GM12875 (cell line): ENCODE measurements around the gene LBHD2.

Experiments used
- H3K4me3 ChIP-seq: one replicate; pipeline ENCODE4 v1.5.1; 2011; ENCODE audit warnings: low read depth, low read length, control low read depth
- TF ChIP-seq, protein P1 (sequence below): IDR thresholded peaks from 2 replicates; pipeline ENCODE4 v1.5.1; 2011; ENCODE audit warnings: low read depth, mild to moderate bottlenecking, control low read depth, inconsistent platforms, low read length, moderate library complexity, borderline replicate concordance; ENCODE audit not compliant: insufficient read depth

Gene LBHD2

DNA sequence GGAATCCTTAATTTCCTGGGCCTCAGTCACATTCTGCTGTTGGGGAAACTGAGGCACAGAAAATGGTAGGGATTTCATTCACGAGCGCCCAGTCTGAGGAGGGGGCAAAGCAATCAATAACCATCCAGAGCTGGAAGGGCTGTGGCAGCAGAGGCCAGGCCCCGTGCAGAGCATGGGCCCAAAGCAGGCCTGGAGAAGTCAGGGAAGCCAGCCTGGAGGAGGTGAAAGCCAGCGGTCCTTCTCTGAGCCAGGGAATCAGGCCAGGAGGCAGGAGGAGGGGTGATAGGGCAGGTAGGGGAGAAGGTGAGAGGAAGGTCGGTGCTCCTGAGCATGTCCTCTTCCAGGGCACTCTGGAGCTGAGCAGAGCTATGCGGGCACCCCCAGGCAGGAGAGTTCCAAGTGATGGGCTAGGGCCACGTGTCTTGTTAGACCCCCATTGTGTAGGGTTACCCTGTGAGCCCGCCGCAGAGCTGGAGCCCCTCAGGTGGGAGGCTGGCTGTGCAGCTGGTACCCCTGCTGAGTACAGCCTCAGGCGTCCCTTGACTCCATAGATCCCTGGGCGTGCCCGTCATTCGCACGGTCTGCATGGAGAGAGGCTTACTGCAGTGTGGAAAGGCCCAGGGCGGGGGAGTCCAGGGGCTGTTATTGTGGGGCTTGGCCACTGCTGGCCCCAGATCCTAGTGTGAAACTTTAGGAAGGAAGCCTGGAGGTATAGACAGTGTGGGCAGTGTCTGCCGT is 44.0 kb downstream of the LBHD2 start:
- H3K4me3 ChIP-seq, result no peak overlapping the region
- TF ChIP-seq, protein P1, sequence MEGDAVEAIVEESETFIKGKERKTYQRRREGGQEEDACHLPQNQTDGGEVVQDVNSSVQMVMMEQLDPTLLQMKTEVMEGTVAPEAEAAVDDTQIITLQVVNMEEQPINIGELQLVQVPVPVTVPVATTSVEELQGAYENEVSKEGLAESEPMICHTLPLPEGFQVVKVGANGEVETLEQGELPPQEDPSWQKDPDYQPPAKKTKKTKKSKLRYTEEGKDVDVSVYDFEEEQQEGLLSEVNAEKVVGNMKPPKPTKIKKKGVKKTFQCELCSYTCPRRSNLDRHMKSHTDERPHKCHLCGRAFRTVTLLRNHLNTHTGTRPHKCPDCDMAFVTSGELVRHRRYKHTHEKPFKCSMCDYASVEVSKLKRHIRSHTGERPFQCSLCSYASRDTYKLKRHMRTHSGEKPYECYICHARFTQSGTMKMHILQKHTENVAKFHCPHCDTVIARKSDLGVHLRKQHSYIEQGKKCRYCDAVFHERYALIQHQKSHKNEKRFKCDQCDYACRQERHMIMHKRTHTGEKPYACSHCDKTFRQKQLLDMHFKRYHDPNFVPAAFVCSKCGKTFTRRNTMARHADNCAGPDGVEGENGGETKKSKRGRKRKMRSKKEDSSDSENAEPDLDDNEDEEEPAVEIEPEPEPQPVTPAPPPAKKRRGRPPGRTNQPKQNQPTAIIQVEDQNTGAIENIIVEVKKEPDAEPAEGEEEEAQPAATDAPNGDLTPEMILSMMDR, result no peak

DNA sequence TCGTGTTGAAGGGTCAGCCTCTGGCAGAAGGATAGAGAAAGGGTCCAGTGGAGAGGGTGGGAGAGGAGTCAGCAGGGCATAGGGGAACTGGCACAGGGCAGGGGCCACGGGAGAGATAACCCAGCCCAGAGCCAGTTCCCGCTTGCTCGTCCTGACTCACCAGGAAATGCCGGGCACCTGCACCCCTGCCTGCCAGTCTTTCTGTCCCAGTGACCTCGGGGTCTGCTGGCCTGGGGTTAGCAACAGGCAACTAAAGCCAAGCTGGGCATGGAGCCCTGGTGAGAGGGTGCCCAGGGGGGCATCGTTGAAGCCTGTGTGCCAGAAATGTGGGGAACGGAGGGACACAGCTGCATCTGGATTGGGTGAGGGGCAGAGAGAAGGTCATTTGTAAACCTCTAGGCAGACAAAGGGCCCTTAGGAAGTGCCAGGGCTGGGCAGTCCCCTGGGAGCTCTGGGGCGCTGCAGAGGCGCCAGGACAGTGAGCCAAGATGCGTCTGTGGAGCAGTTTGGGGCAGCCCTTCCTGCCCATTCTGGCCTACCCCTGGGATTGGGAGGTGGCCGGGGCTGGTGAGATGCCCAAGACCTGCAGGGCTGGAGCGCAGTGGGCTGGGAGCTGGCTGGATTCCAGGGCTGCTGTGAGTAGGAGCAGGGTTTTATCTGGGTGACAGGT is 44.8 kb downstream of the LBHD2 start:
- H3K4me3 ChIP-seq, result no peak overlapping the region
- TF ChIP-seq, protein P1, result no peak

DNA sequence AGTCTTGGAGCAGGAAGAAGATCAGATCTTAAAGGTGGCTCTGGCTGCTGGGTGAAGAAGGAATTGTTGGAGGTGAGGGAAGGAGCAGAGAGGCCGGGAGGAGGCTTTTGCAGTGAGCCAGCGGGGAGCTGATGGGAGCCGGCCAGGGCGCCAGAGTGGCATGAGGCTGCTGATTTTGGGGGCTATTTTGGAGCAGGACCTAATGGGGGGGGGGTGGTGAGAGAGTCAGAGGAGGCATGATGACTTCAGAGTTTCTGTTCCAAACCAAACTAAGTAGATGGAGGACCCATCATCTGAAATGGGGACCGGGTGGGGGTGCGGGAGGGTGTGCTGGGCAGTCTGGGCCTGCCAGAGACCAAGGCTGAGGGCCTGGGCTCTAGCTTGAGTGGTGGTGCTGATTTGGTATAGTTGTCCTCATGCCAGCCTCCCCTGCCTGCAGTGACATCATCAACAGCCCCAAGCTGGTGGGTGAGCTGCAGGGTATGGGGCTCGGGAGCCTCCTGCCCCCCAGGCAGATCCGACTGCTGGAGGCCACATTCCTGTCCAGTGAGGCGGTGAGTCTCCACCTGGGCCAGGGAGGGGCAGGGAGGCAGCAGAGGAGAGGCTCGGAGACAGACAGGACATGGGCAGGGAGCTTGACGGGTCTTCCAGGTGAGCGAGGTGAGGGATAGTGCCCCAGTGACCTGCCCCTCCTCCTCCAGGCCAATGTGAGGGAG is 45.4 kb downstream of the LBHD2 start:
- no peak overlapping the region for H3K4me3 ChIP-seq
- TF ChIP-seq, protein P1, result no peak

DNA sequence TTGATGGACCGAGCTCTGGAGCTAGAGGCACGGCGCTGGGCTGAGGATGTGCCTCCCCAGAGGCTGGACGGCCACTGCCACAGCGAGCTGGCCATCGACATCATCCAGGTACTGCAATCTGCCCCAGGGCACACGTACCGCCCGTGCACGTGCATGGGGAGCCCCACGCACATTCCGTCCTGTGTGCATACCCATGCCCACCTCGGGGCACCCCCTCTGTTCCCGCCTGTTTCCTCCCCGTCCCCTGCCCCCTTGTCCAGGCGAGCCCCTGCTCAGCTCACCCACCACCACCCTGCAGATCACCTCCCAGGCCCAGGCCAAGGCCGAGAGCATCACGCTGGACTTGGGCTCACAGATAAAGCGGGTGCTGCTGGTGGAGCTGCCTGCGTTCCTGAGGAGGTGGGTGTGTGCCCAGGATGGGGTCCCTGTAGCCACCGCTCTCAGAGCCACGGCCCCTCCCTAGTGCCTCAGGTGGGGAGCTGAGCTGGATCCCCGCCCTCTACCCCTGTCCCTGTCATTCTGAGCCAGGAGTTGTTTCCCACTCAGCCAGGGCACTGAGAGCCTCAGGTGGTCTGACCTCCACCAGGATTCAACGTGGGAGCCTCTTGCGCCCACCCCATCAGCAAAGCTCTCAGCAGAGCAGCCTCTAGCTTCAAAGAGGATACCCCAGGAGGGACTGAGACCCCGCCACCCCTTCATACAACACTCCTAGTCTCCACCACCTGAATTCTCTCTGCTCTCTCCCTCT is 46.2 kb downstream of the LBHD2 start:
- no peak overlapping the region for H3K4me3 ChIP-seq
- TF ChIP-seq, protein P1, result no peak

DNA sequence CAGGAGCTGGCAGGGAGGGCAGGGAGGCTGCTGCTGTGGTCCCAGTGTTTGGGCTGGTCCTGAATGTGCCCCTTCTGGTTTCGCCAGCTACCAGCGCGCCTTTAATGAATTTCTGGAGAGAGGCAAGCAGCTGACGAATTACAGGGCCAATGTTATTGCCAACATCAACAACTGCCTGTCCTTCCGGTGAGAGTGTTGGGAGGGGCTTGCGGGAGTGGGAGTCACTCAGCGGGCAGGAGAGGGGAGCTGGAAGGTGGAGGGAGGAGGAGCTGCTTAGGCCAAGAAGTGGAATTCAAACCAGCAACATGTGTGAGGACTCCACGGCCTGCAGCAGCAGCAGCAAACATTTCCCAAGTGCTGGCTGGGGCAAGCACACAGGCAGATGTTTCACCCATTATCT is 47.0 kb downstream of the LBHD2 start:
- TF ChIP-seq, protein P1, result no peak
- no peak overlapping the region for H3K4me3 ChIP-seq

DNA sequence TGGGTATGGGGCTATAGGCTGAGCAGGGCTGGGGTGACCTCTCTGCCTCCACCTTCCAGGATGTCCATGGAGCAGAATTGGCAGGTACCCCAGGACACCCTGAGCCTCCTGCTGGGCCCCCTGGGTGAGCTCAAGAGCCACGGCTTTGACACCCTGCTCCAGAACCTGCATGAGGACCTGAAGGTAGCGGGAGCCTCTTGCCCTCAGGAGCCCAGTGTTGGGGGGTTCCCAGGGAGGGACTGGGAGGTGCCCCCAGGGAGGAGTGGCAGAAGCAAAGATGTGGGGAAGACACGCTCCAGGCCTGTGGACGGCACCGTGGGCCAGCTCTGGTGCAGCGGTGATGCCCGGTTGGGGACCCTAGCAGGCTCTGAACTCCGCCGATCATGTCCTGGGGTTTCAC is 47.6 kb downstream of the LBHD2 start:
- TF ChIP-seq, protein P1, result no peak
- H3K4me3 ChIP-seq, result no peak overlapping the region
